ENCODE measurements around the gene C2. TPM values are rescaled to one million over a fixed set of nuclear protein-coding genes. Genes with fewer than 3 reads are reported as not detected.
A peak's percentile ranks its signal among the peaks of the same experiment; 100 is the strongest.

Gene C2
- total RNA-seq, 4 donors from 2014 or later, result 2.5 to 6.2 (median 4.4) TPM

- intact Hi-C loops (cut with DNase I), result loop anchor here (5.0 kb wide), 1 partner anchor 56 kb away; the partner anchor contains the start of gene EHMT2
- Histone ChIP-seq H3K9me3 (no peaks in the 10 kb centered on the region), H3K27me3 (no peaks in the 10 kb centered on the region), H3K4me3 (replicated peaks in 1 of 3) (no peak overlapping the region), H3K27ac (no peak overlapping the region), H3K36me3 (peaks cover 47 to 54% of the 10 kb centered on the region in 2 donors), H3K4me1 (peaks cover under 1 to 4% of the 10 kb centered on the region in 2 donors)
- no peak for DNase-seq
- TF ChIP-seq CTCF (IDR thresholded peaks at IDR 0.05) (no peak), POLR2A (IDR thresholded peaks at IDR 0.05) (no peak)
- 80 to 84% methylated on average over 5 of the region's 5 CpGs for WGBS, 2 donors
Observed at GRCh38 chr6:31952890-31953289, 25.4 kb downstream of the C2 start.

- H3K9me3 ChIP-seq, result no peaks in the 10 kb centered on the region
- H3K27ac ChIP-seq, result no peak overlapping the region
- peaks cover 9 to 12% of the 10 kb centered on the region in 2 donors for H3K4me1 ChIP-seq
- no peak for DNase-seq
- 94 to 98% methylated on average over 28 of the region's 28 CpGs for WGBS, 2 donors
- no peaks in the 10 kb centered on the region for H3K27me3 ChIP-seq
- intact Hi-C loops (cut with DNase I), result loop anchor here (5.0 kb wide), 1 partner anchor 57 kb away; the partner anchor contains the start of gene EHMT2
- TF ChIP-seq POLR2A (IDR thresholded peaks at IDR 0.05), result no peak
- no peak for TF ChIP-seq CTCF (IDR thresholded peaks at IDR 0.05)
- H3K4me3 ChIP-seq (replicated peaks in 1 of 3), result no peak overlapping the region
- peaks cover 47 to 54% of the 10 kb centered on the region in 2 donors for H3K36me3 ChIP-seq
Observed at GRCh38 chr6:31954511-31954910, 27.0 kb downstream of the C2 start.

DNA sequence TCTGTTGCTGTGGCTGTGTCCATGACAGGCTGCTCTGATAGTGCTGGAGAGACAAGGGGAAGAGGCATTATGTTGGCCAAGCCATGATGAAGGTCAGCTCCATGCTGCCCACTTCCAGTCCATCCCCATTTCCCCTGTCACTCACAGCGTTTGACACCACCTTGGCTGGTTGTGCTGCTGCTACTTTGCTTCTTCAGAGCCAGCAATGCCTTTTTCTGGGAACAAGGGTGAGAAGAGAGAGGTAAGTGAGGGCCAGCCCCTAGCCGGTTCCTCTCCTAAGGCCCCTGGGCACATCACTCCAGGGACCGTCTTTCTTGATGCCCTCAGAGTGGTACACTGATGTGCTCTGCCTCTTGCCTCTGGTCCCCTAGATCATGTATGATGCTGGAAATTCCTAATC is 29.3 kb downstream of the C2 start:
- no peak overlapping the region for H3K4me3 ChIP-seq (replicated peaks in 1 of 3)
- H3K36me3 ChIP-seq, result peaks cover 52 to 53% of the 10 kb centered on the region in 2 donors
- no peak for TF ChIP-seq POLR2A (IDR thresholded peaks at IDR 0.05)
- no peak for TF ChIP-seq CTCF (IDR thresholded peaks at IDR 0.05)
- 97 to 98% methylated on average over 3 of the region's 3 CpGs for WGBS, 2 donors
- no peak for DNase-seq
- peaks cover 11 to 19% of the 10 kb centered on the region in 2 donors for H3K4me1 ChIP-seq
- H3K9me3 ChIP-seq, result no peaks in the 10 kb centered on the region
- H3K27me3 ChIP-seq, result no peaks in the 10 kb centered on the region
- intact Hi-C loops (cut with DNase I), result no loop called here
- no peak overlapping the region for H3K27ac ChIP-seq

DNA sequence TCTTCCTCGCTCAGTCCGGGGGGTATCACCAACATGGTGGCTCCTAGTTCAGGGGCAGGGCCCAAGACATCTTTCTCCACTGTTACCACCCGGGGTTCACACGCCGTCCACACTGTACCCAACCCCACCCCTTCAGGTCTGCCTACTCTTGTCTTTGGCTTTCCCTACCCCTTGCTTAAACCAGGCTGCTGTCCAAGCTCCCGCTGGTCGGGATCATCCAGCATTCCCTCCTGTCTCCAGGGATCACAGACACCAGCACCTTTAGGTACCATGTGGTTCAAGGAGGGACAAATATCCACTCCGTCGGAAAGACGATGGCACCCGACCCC is 30.9 kb downstream of the C2 start:
- DNase-seq, result no peak
- 7 to 10% methylated on average over 11 of the region's 11 CpGs for WGBS, 2 donors
- H3K36me3 ChIP-seq, result peaks cover 53 to 60% of the 10 kb centered on the region in 2 donors

More for the DNA sequence above, 30.9 kb downstream of the C2 start:
- Histone ChIP-seq H3K27ac (peak overlapping the region; percentile 55 to 76 (median 63)), H3K9me3 (no peaks in the 10 kb centered on the region), H3K4me1 (peaks cover 11 to 19% of the 10 kb centered on the region in 2 donors), H3K4me3 (replicated peaks in 1 of 3) (peak overlapping the region; percentile 56 to 99 (median 89)), H3K27me3 (no peaks in the 10 kb centered on the region)
- intact Hi-C loops (cut with DNase I), result no loop called here
- TF ChIP-seq CTCF (IDR thresholded peaks at IDR 0.05) (no peak), POLR2A (IDR thresholded peaks at IDR 0.05) (no peak)
